OCI-LY7 (cell line): ENCODE measurements around the gene BPIFA3. TPM values are rescaled to one million over a fixed set of nuclear protein-coding genes. Genes with fewer than 3 reads are reported as not detected.

Experiments
- BruUV-seq: library from RNA; stranded (reverse); fragments of 400-500 nt; replicated peaks from 2 replicates; lab custom pipeline; 2021; lab: Mats Ljungman, UMichigan
- CTCF ChIA-PET: fragments of 300-600 bp; sonication (Branson Sonifier 250); formaldehyde crosslinking; loops from one replicate; lab custom pipeline; 2022; ENCODE audit warnings: antibody characterized with exemption; ENCODE audit not compliant: unreplicated experiment; lab: Charles Lee
- POLR2A ChIA-PET: fragments of 300-600 bp; sonication (Branson Sonifier 250); formaldehyde crosslinking; loops from one replicate; lab custom pipeline; 2022; ENCODE audit warnings: antibody characterized with exemption; lab: Charles Lee
- DNase-seq: peaks from one replicate; pipeline ENCODE4 v3.0.0-alpha.2; 2015; ENCODE audit warnings: low spot score
- H2AFZ ChIP-seq: fragments of 200-600 bp; sonication (generic), shearing (Covaris generic); 2 replicates; pipeline ENCODE4 v1.6.1; 2014; ENCODE audit warnings: mild to moderate bottlenecking, antibody characterized with exemption, low read length, moderate library complexity
- H3K27ac ChIP-seq: fragments of 200-600 bp; sonication (generic); 2 replicates; pipeline ENCODE4 v1.5.1; 2014; ENCODE audit warnings: mixed run types, low read depth, mild to moderate bottlenecking, moderate library complexity, low read length, inconsistent platforms; ENCODE audit not compliant: poor library complexity, severe bottlenecking
- H3K36me3 ChIP-seq: fragments of 200-600 bp; sonication (generic); 2 replicates; pipeline ENCODE4 v1.6.1; 2014; ENCODE audit warnings: mild to moderate bottlenecking, antibody characterized with exemption, low read length, moderate library complexity, mixed read lengths; ENCODE audit not compliant: insufficient read depth
- H3K4me1 ChIP-seq: fragments of 200-600 bp; sonication (generic); 2 replicates; pipeline ENCODE4 v1.5.1; 2014; ENCODE audit warnings: mild to moderate bottlenecking, low read length; ENCODE audit not compliant: insufficient read depth, poor library complexity, severe bottlenecking
- H3K4me2 ChIP-seq: fragments of 200-600 bp; sonication (generic); 2 replicates; pipeline ENCODE4 v1.6.1; 2014; ENCODE audit warnings: mild to moderate bottlenecking, low read length
- H3K4me3 ChIP-seq: fragments of 200-600 bp; sonication (generic); 2 replicates; pipeline ENCODE4 v1.5.1; 2014; ENCODE audit warnings: mild to moderate bottlenecking, low read depth, low read length; ENCODE audit not compliant: poor library complexity, severe bottlenecking
- H3K79me2 ChIP-seq: fragments of 200-600 bp; sonication (generic); 2 replicates; pipeline ENCODE4 v1.6.1; 2016; ENCODE audit warnings: low read depth, mild to moderate bottlenecking, low read length, moderate library complexity, mixed read lengths; ENCODE audit not compliant: insufficient read depth
- H3K9me2 ChIP-seq: fragments of 200-600 bp; sonication (generic); 2 replicates; pipeline ENCODE4 v1.6.1; 2016; ENCODE audit warnings: mild to moderate bottlenecking, low read length, mixed read lengths; ENCODE audit not compliant: insufficient read depth
- H3K9me3 ChIP-seq: fragments of 200-600 bp; sonication (generic); 2 replicates; pipeline ENCODE4 v1.6.1; 2014; ENCODE audit warnings: mild to moderate bottlenecking, mixed run types, low read length, mixed read lengths
- H4K20me1 ChIP-seq: fragments of 200-600 bp; sonication (generic); 2 replicates; pipeline ENCODE4 v1.6.1; 2014; ENCODE audit warnings: mild to moderate bottlenecking, antibody characterized with exemption, low read length, moderate library complexity, mixed read lengths; ENCODE audit not compliant: insufficient read depth
- CTCF ChIP-seq: fragments of 200-600 bp; sonication (generic); conservative IDR thresholded peaks from 2 replicates; pipeline ENCODE4 v1.5.1; 2014; ENCODE audit warnings: mild to moderate bottlenecking, antibody characterized with exemption, low read length, moderate library complexity, mixed read lengths
- EZH2phosphoT487 ChIP-seq: fragments of 200-600 bp; sonication (generic); IDR thresholded peaks from 2 replicates; pipeline ENCODE4 v1.6.1; 2018; ENCODE audit warnings: low read depth, borderline replicate concordance, mild to moderate bottlenecking, mixed run types, antibody characterized with exemption, low read length, moderate library complexity, mixed read lengths
- intact Hi-C: fragments of 100-400 bp; cut with micrococcal nuclease; formaldehyde crosslinking; loops from one replicate; pipeline ENCODE4 v1.10.0; 2022; ENCODE audit not compliant: unreplicated experiment
- total RNA-seq, 2 experiments: library from RNA; depleted of rRNA in 1 of 2; stranded (reverse); fragments of >200 nt in 1 of 2; shearing (Covaris generic) in 1 of 2; gene quantifications; 2 replicates each; pipeline ENCODE4 v1.2.3, GENCODE V29; 2014 to 2022

Gene BPIFA3
- total RNA-seq, 2 experiments from 2014 or later = not detected

GRCh38 chr20:33236351-33236750 is 19.2 kb downstream of the BPIFA3 start:
- Histone ChIP-seq H3K4me3 (no peak overlapping the region), H3K9me3 (no peaks in the 10 kb centered on the region), H3K79me2 (no peaks in the 10 kb centered on the region), H3K9me2 (no peaks in the 10 kb centered on the region), H2AFZ (no peak overlapping the region), H3K4me1 (no peaks in the 10 kb centered on the region), H3K27ac (no peak overlapping the region), H4K20me1 (no peaks in the 10 kb centered on the region), H3K4me2 (no peak overlapping the region), H3K36me3 (no peaks in the 10 kb centered on the region)
- no peak for TF ChIP-seq CTCF
- TF ChIP-seq EZH2phosphoT487 = no peak
- intact Hi-C loops = no loop called here
- ChIA-PET POLR2A (interaction anchor here (0.6 kb wide), 1 partner anchor 58 kb away, joined by 3 read pairs; no protein-coding TSS in a partner anchor), CTCF (no interaction called here)
- no TSS peak for BruUV-seq
- DNase-seq = no peak

GRCh38 chr20:33237989-33238388 is 20.8 kb downstream of the BPIFA3 start:
- DNase-seq = no peak

More at GRCh38 chr20:33237989-33238388, 20.8 kb downstream of the BPIFA3 start:
- H4K20me1 ChIP-seq = no peaks in the 10 kb centered on the region
- H2AFZ ChIP-seq = no peak overlapping the region
- TF ChIP-seq CTCF (no peak), EZH2phosphoT487 (no peak)
- ChIA-PET POLR2A (no interaction called here), CTCF (no interaction called here)
- H3K9me2 ChIP-seq = no peaks in the 10 kb centered on the region
- H3K27ac ChIP-seq = no peak overlapping the region
- no peaks in the 10 kb centered on the region for H3K4me1 ChIP-seq
- no peak overlapping the region for H3K4me2 ChIP-seq
- no peak overlapping the region for H3K4me3 ChIP-seq
- no TSS peak for BruUV-seq
- intact Hi-C loops = no loop called here
- H3K9me3 ChIP-seq = no peaks in the 10 kb centered on the region
- no peaks in the 10 kb centered on the region for H3K36me3 ChIP-seq
- no peaks in the 10 kb centered on the region for H3K79me2 ChIP-seq
